Trophoblast cell (in vitro differentiated cells and primary cell): ENCODE data around the gene CPOX.
A peak's percentile ranks its signal among the peaks of the same experiment; 100 is the strongest.

Experiments
- DNase-seq, 2 donors: peaks; one replicate each; pipeline ENCODE4 v3.0.0-alpha.2; 2016
- H2AFZ ChIP-seq: 2 replicates; pipeline ENCODE4 v1.6.1; 2013; ENCODE audit warnings: low read length, moderate library complexity, mild to moderate bottlenecking; ENCODE audit not compliant: insufficient read depth, poor library complexity
- H2AK5ac ChIP-seq: 2 replicates; pipeline ENCODE4 v1.6.1; 2013; ENCODE audit warnings: mild to moderate bottlenecking, low read length
- H2BK120ac ChIP-seq: 2 replicates; pipeline ENCODE4 v1.6.1; 2013; ENCODE audit warnings: low read length, mild to moderate bottlenecking, moderate library complexity; ENCODE audit not compliant: insufficient read depth, poor library complexity
- H2BK12ac ChIP-seq: 2 replicates; pipeline ENCODE4 v1.6.1; 2013; ENCODE audit warnings: mild to moderate bottlenecking, low read length, moderate library complexity
- H2BK5ac ChIP-seq: 2 replicates; pipeline ENCODE4 v1.6.1; 2013; ENCODE audit warnings: low read length, low read depth, moderate library complexity, mild to moderate bottlenecking; ENCODE audit not compliant: poor library complexity
- H3K14ac ChIP-seq: 2 replicates; pipeline ENCODE4 v1.6.1; 2013; ENCODE audit warnings: mild to moderate bottlenecking, low read length
- H3K18ac ChIP-seq: 2 replicates; pipeline ENCODE4 v1.6.1; 2013; ENCODE audit warnings: mild to moderate bottlenecking, low read length
- H3K23ac ChIP-seq: 2 replicates; pipeline ENCODE4 v1.6.1; 2013; ENCODE audit warnings: low read length
- H3K27ac ChIP-seq: 2 replicates; pipeline ENCODE4 v1.5.1; 2013; ENCODE audit warnings: low read depth, mild to moderate bottlenecking, inconsistent platforms, low read length, moderate library complexity
- H3K27me3 ChIP-seq: 2 replicates; pipeline ENCODE4 v1.6.1; 2013; ENCODE audit warnings: inconsistent platforms, mild to moderate bottlenecking, low read length, moderate library complexity; ENCODE audit not compliant: insufficient read depth
- H3K36me3 ChIP-seq, 2 experiments: 1 replicate in 1 of 2; 2 replicates in 1 of 2; pipeline ENCODE4 v1.6.1; 2013; ENCODE audit warnings: low read length in 2 of 2, mild to moderate bottlenecking in 2 of 2, moderate library complexity in 1 of 2; ENCODE audit not compliant: insufficient read depth in 2 of 2, control insufficient read depth in 1 of 2
- H3K4ac ChIP-seq: 2 replicates; pipeline ENCODE4 v1.6.1; 2013; ENCODE audit warnings: low read depth, mild to moderate bottlenecking, low read length, moderate library complexity
- H3K4me1 ChIP-seq, 2 experiments: 1 replicate in 1 of 2; 2 replicates in 1 of 2; pipeline ENCODE4 v1.6.1; 2013; ENCODE audit warnings: low read length in 2 of 2, mild to moderate bottlenecking in 2 of 2, moderate library complexity in 1 of 2; ENCODE audit not compliant: insufficient read depth in 2 of 2, control insufficient read depth in 1 of 2
- H3K4me2 ChIP-seq: 2 replicates; pipeline ENCODE4 v1.6.1; 2013; ENCODE audit warnings: inconsistent platforms, mild to moderate bottlenecking, low read length, moderate library complexity
- H3K4me3 ChIP-seq: 2 replicates; pipeline ENCODE4 v1.5.1; 2013; ENCODE audit warnings: mild to moderate bottlenecking, low read depth, low read length, inconsistent platforms
- H3K79me1 ChIP-seq: one replicate; pipeline ENCODE4 v1.6.1; 2013; ENCODE audit warnings: low read length
- H3K79me2 ChIP-seq: 2 replicates; pipeline ENCODE4 v1.6.1; 2013; ENCODE audit warnings: low read length, mild to moderate bottlenecking; ENCODE audit not compliant: control insufficient read depth, insufficient read depth, poor library complexity
- H3K9ac ChIP-seq: 2 replicates; pipeline ENCODE4 v1.6.1; 2013; ENCODE audit warnings: mild to moderate bottlenecking, low read length
- H3K9me3 ChIP-seq: 2 replicates; pipeline ENCODE4 v1.6.1; 2013; ENCODE audit warnings: low read depth, mild to moderate bottlenecking, control low read depth, inconsistent platforms, low read length; ENCODE audit not compliant: insufficient read depth
- H4K12ac ChIP-seq: 2 replicates; pipeline ENCODE4 v1.6.1; 2013; ENCODE audit warnings: low read depth, mild to moderate bottlenecking, low read length, moderate library complexity
- H4K8ac ChIP-seq: 2 replicates; pipeline ENCODE4 v1.6.1; 2013; ENCODE audit warnings: low read depth, mild to moderate bottlenecking, low read length, moderate library complexity
- H4K91ac ChIP-seq: one replicate; pipeline ENCODE4 v1.6.1; 2013; ENCODE audit warnings: low read depth, mild to moderate bottlenecking, low read length, moderate library complexity
- WGBS: extraction: QIAGEN DNeasy Blood & Tissue Kit; methylation state at CpG from one replicate; pipeline ENCODE4 v1.1.7; 2013; ENCODE audit warnings: missing lambda C conversion rate; ENCODE audit not compliant: insufficient read length, insufficient coverage; ENCODE audit errors: extremely low coverage; 5-methylcytosine and 5-hydroxymethylcytosine counted together

CPOX gene

DNA sequence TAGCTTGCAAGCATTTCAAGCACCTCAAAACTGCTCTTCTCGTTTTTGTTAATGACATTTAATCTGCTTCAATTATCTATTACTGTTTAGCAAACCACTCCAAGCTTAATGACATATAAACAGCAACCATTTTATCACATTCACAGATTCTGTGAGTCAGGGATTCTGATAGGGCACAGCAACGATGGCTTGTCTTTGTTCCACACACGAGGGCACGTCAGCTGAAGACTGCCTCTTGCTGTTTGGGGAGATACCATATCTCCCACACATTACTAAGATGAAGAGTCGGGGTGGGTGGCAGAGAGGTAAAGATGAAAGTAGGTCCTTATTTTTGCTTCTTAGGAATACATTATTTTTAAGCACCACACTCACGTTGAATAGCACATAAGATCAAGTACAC lies 19.3 kb downstream of the CPOX start:
- H3K9me3 ChIP-seq: no peaks in the 10 kb centered on the region
- no peaks in the 10 kb centered on the region for H3K27me3 ChIP-seq
- H3K4me2 ChIP-seq: no peak overlapping the region
- H2BK120ac ChIP-seq: no peak overlapping the region
- no peak overlapping the region for H3K18ac ChIP-seq
- H4K12ac ChIP-seq: no peak overlapping the region
- no peak overlapping the region for H3K27ac ChIP-seq
- no CpG with 5 or more reads among the region's 6 CpGs for WGBS
- H2BK5ac ChIP-seq: no peak overlapping the region
- H2AFZ ChIP-seq: no peak overlapping the region
- no peaks in the 10 kb centered on the region for H3K79me1 ChIP-seq
- no peak overlapping the region for H4K8ac ChIP-seq
- no peak overlapping the region for H2AK5ac ChIP-seq
- H3K79me2 ChIP-seq: no peaks in the 10 kb centered on the region
- H3K4me3 ChIP-seq: no peak overlapping the region
- no peak overlapping the region for H3K4ac ChIP-seq
- no peak overlapping the region for H3K14ac ChIP-seq
- no peak overlapping the region for H4K91ac ChIP-seq
- H3K9ac ChIP-seq: no peak overlapping the region
- H3K4me1 ChIP-seq: peaks cover 0 to 2% of the 10 kb centered on the region in 2 experiments
- H2BK12ac ChIP-seq: no peak overlapping the region
- no peak overlapping the region for H3K23ac ChIP-seq
- DNase-seq: no peak
- no peaks in the 10 kb centered on the region for H3K36me3 ChIP-seq

DNA sequence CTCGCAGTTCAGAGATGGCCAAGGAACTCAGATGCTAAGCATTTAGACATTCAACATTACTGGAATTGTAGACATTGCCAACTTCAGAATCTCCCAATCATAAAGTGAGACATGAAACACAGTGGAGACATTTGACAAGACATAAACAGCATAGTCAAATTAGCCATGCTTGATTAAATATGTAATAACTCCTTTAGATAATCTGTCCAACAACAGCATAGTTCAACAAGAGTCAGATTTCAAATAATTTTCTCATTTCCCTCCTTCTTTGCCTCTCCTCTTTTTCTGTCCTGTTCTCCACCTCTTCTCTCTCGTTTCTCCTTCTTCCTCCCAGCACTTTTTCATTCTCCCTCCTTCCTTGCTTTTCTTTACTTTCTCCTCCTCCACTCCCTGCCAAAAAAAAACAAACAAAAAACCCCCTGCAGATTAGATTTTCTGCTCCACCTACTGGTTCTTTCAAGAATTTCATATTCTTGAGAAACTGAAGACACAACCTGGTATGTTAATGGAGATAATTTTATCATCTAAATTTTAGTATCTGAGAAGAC lies 20.2 kb downstream of the CPOX start:
- Histone ChIP-seq H4K12ac (no peak overlapping the region), H3K4me2 (no peak overlapping the region), H3K4me1 (peaks cover 0 to 2% of the 10 kb centered on the region in 2 experiments), H2BK120ac (no peak overlapping the region), H4K8ac (no peak overlapping the region), H3K36me3 (no peaks in the 10 kb centered on the region), H4K91ac (no peak overlapping the region), H3K27me3 (no peaks in the 10 kb centered on the region), H3K79me1 (no peaks in the 10 kb centered on the region), H3K4ac (no peak overlapping the region), H2BK5ac (no peak overlapping the region), H2AK5ac (no peak overlapping the region), H3K14ac (no peak overlapping the region), H3K27ac (no peak overlapping the region), H3K9ac (no peak overlapping the region), H3K79me2 (no peaks in the 10 kb centered on the region), H3K18ac (no peak overlapping the region), H3K23ac (no peak overlapping the region), H3K9me3 (no peaks in the 10 kb centered on the region), H3K4me3 (no peak overlapping the region), H2BK12ac (no peak overlapping the region), H2AFZ (no peak overlapping the region)
- peak in 1 of 2 donors; percentile 64 for DNase-seq
- WGBS: no CpG with 5 or more reads among the region's 2 CpGs

DNA sequence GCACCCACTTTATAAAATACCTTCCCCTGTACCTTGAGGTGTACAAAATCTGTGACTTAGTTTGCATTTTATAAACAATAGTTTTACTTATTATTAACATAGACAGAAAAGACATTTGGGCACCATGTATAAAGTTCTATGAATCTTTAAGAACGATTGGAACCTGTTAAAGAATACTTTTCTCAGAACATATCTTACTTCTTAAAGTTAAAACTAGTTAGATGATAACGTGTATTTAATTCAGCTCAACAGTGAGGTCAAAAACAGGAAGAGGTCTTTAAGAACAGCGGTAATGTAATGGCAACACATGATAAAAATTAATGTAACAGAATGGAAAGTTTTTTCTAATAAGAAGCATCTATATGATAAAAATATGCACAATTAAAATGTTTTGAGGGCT lies 25.0 kb downstream of the CPOX start:
- H3K9ac ChIP-seq: no peak overlapping the region
- H3K4me1 ChIP-seq: no peaks in the 10 kb centered on the region
- no peak overlapping the region for H2AFZ ChIP-seq
- H2AK5ac ChIP-seq: no peak overlapping the region
- no peaks in the 10 kb centered on the region for H3K79me2 ChIP-seq
- H2BK12ac ChIP-seq: no peak overlapping the region
- H3K9me3 ChIP-seq: no peaks in the 10 kb centered on the region
- H3K4me2 ChIP-seq: no peak overlapping the region
- no peak overlapping the region for H2BK5ac ChIP-seq
- no peak overlapping the region for H3K27ac ChIP-seq
- no peak overlapping the region for H4K12ac ChIP-seq
- no peak overlapping the region for H2BK120ac ChIP-seq
- no peak overlapping the region for H3K23ac ChIP-seq
- no peak overlapping the region for H3K14ac ChIP-seq
- no peak overlapping the region for H4K8ac ChIP-seq
- no peaks in the 10 kb centered on the region for H3K36me3 ChIP-seq
- no peak overlapping the region for H3K4ac ChIP-seq
- no peak overlapping the region for H3K18ac ChIP-seq
- no peak overlapping the region for H3K4me3 ChIP-seq
- WGBS: no CpG with 5 or more reads among the region's 3 CpGs
- H3K27me3 ChIP-seq: no peaks in the 10 kb centered on the region
- H4K91ac ChIP-seq: no peak overlapping the region
- no peaks in the 10 kb centered on the region for H3K79me1 ChIP-seq
- DNase-seq: no peak

GRCh38 chr3:98567666-98568270 lies 25.6 kb downstream of the CPOX start:
- no peak overlapping the region for H4K91ac ChIP-seq
- no peak overlapping the region for H2BK5ac ChIP-seq
- H3K9me3 ChIP-seq: no peaks in the 10 kb centered on the region
- H3K14ac ChIP-seq: no peak overlapping the region
- H3K27me3 ChIP-seq: no peaks in the 10 kb centered on the region
- no peak overlapping the region for H4K8ac ChIP-seq
- H2AK5ac ChIP-seq: no peak overlapping the region
- no peak overlapping the region for H3K4ac ChIP-seq
- no peak for DNase-seq
- no peak overlapping the region for H3K4me3 ChIP-seq
- H3K36me3 ChIP-seq: no peaks in the 10 kb centered on the region
- H2BK120ac ChIP-seq: no peak overlapping the region
- H3K4me2 ChIP-seq: no peak overlapping the region
- no peak overlapping the region for H3K23ac ChIP-seq
- H3K4me1 ChIP-seq: no peaks in the 10 kb centered on the region
- no peak overlapping the region for H3K9ac ChIP-seq
- no peak overlapping the region for H3K27ac ChIP-seq
- H2BK12ac ChIP-seq: no peak overlapping the region
- no peak overlapping the region for H4K12ac ChIP-seq
- H3K79me1 ChIP-seq: no peaks in the 10 kb centered on the region
- H3K79me2 ChIP-seq: no peaks in the 10 kb centered on the region
- H3K18ac ChIP-seq: no peak overlapping the region
- no peak overlapping the region for H2AFZ ChIP-seq
- WGBS: no CpG with 5 or more reads among the region's 2 CpGs
